Right atrium auricular region (tissue), 2 donors: ENCODE data around the gene ACSF3. TPM values are rescaled to one million over a fixed set of nuclear protein-coding genes. Genes with fewer than 3 reads are reported as not detected.

Experiments used
- DNase-seq: peaks from one replicate; pipeline ENCODE4 v3.0.0-alpha.2; 2019; ENCODE audit warnings: low spot score
- H3K27ac ChIP-seq, 2 donors: fragments of 200-600 bp; sonication (generic); 1 replicate in 1 of 2; 2 replicates in 1 of 2; pipeline ENCODE4 v1.5.1; 2016 to 2019
- H3K27me3 ChIP-seq, 2 donors: fragments of 200-600 bp; sonication (generic); one replicate each; pipeline versions ENCODE4 v1.5.1 to v1.6.0; 2017 to 2019
- H3K36me3 ChIP-seq: fragments of 200-600 bp; sonication (generic); one replicate; pipeline ENCODE4 v1.5.1; 2016
- H3K4me1 ChIP-seq, 2 donors: fragments of 200-600 bp; sonication (generic); one replicate each; pipeline versions ENCODE4 v1.5.1 to v1.6.0; 2017 to 2019
- H3K4me3 ChIP-seq, 2 donors: fragments of 200-600 bp; sonication (generic); 1 replicate in 1 of 2; 2 replicates in 1 of 2; pipeline ENCODE4 v1.5.1; 2017 to 2019; ENCODE audit warnings: mild to moderate bottlenecking in 1 of 2, moderate library complexity in 1 of 2
- H3K9me3 ChIP-seq, 2 donors: fragments of 200-600 bp; sonication (generic); one replicate each; pipeline ENCODE4 v1.5.1; 2019
- total RNA-seq, 2 donors: library from RNA; depleted of rRNA; stranded (reverse); fragments of >200 nt; gene quantifications; one replicate each; pipeline ENCODE4 v1.1.0, GENCODE V29; 2016
- TF ChIP-seq, protein P1 (sequence below), 2 donors: fragments of 200-600 bp; sonication (generic); IDR thresholded peaks; one replicate each; pipeline ENCODE4 v1.5.1; 2019; ENCODE audit warnings: antibody characterized with exemption in 2 of 2

The ACSF3 gene
- total RNA-seq, 2 donors from 2014 or later: 13.4 to 15.9 TPM

- H3K27me3 ChIP-seq: no peaks in the 10 kb centered on the region
- no peak overlapping the region for H3K27ac ChIP-seq
- TF ChIP-seq, protein P1, sequence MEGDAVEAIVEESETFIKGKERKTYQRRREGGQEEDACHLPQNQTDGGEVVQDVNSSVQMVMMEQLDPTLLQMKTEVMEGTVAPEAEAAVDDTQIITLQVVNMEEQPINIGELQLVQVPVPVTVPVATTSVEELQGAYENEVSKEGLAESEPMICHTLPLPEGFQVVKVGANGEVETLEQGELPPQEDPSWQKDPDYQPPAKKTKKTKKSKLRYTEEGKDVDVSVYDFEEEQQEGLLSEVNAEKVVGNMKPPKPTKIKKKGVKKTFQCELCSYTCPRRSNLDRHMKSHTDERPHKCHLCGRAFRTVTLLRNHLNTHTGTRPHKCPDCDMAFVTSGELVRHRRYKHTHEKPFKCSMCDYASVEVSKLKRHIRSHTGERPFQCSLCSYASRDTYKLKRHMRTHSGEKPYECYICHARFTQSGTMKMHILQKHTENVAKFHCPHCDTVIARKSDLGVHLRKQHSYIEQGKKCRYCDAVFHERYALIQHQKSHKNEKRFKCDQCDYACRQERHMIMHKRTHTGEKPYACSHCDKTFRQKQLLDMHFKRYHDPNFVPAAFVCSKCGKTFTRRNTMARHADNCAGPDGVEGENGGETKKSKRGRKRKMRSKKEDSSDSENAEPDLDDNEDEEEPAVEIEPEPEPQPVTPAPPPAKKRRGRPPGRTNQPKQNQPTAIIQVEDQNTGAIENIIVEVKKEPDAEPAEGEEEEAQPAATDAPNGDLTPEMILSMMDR (IDR thresholded peaks at IDR 0.05): no peak
- no peak overlapping the region for H3K4me3 ChIP-seq
- peaks cover 37% of the 10 kb centered on the region for H3K36me3 ChIP-seq
- peaks cover 0 to 7% of the 10 kb centered on the region in 2 donors for H3K9me3 ChIP-seq
- no peak for DNase-seq
- no peaks in the 10 kb centered on the region for H3K4me1 ChIP-seq
Observed at GRCh38 chr16:89120921-89121351, 27.3 kb downstream of the ACSF3 start.

GRCh38 chr16:89121691-89122321 is 28.2 kb downstream of the ACSF3 start:
- Histone ChIP-seq H3K36me3 (peaks cover 34% of the 10 kb centered on the region), H3K4me3 (no peak overlapping the region), H3K4me1 (no peaks in the 10 kb centered on the region), H3K27me3 (no peaks in the 10 kb centered on the region), H3K9me3 (peaks cover 0 to 10% of the 10 kb centered on the region in 2 donors), H3K27ac (no peak overlapping the region)
- DNase-seq: no peak
- TF ChIP-seq, protein P1 (IDR thresholded peaks at IDR 0.05): no peak

- TF ChIP-seq, protein P1 (IDR thresholded peaks at IDR 0.05): no peak
- Histone ChIP-seq H3K4me3 (no peak overlapping the region), H3K4me1 (no peaks in the 10 kb centered on the region), H3K9me3 (peaks cover 0 to 10% of the 10 kb centered on the region in 2 donors), H3K27ac (no peak overlapping the region), H3K27me3 (no peaks in the 10 kb centered on the region), H3K36me3 (peaks cover 28% of the 10 kb centered on the region)
- no peak for DNase-seq
Observed at GRCh38 chr16:89122322-89122851, 28.7 kb downstream of the ACSF3 start.

DNA sequence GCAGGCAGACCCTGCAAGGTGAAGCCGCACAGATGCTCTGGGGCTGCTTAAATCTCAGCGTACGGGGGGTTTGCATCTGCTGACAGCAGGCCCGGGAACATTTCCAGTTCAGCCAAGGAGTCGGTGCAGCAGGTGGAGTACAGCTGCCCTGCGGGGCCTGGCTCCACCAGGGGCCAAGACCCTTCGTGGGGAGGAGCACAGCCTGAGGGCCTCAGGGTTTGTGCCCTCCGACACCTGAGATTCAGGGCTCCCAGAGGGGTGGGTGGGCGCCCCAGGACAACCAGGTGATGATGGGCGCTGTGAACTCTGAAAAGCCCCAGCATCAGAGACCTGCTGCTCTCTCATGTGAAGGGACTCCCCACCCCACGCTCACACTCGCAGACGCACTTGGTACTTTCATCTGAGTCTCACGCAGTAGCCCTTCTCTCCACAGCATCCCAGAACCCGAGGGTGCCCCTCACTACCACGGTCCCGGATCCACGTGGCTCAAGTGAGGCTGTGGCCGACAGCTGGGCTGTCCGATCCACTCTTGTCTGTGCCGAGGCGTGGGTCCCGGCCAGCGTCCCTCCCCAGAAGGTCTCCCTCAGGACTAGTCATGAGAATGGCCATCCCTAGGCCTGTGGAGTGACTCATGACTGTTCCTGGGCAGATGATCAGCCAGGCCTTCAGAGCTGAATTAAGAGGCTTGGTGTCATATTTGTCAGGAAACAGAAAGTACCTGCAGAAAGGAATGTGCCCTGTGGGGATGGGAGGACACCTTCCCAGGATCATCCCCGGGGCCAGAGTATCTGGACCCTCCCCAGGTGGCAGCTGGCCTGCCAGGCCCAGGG is 29.6 kb downstream of the ACSF3 start:
- H3K27ac ChIP-seq: no peak overlapping the region
- H3K4me1 ChIP-seq: no peaks in the 10 kb centered on the region
- DNase-seq: no peak
- H3K27me3 ChIP-seq: no peaks in the 10 kb centered on the region
- peaks cover 0 to 10% of the 10 kb centered on the region in 2 donors for H3K9me3 ChIP-seq
- TF ChIP-seq, protein P1 (IDR thresholded peaks at IDR 0.05): no peak
- H3K36me3 ChIP-seq: peaks cover 20% of the 10 kb centered on the region
- no peak overlapping the region for H3K4me3 ChIP-seq

- Histone ChIP-seq H3K4me1 (no peaks in the 10 kb centered on the region), H3K27ac (no peak overlapping the region), H3K27me3 (no peaks in the 10 kb centered on the region), H3K4me3 (no peak overlapping the region), H3K36me3 (peaks cover 17% of the 10 kb centered on the region), H3K9me3 (peaks cover 0 to 10% of the 10 kb centered on the region in 2 donors)
- DNase-seq: no peak
- TF ChIP-seq, protein P1 (IDR thresholded peaks at IDR 0.05): no peak
Observed at GRCh38 chr16:89123831-89124100, 30.1 kb downstream of the ACSF3 start.
